ENCODE measurements around the gene SYT5. TPM values are rescaled to one million over a fixed set of nuclear protein-coding genes. Genes with fewer than 3 reads are reported as not detected.

SYT5 gene
- total RNA-seq, 2 donors from 2014 or later = not detected

- no peaks in the 10 kb centered on the region for H3K36me3 ChIP-seq
- H3K27me3 ChIP-seq (replicated peaks; ENCODE audit: insufficient read depth) = no peaks in the 10 kb centered on the region
- TF ChIP-seq CTCF (IDR thresholded peaks at IDR 0.05) = no peak
- no peak overlapping the region for H3K4me3 ChIP-seq
- no peak overlapping the region for H3K27ac ChIP-seq
- DNase-seq (ENCODE audit: low spot score) (no peak), ATAC-seq (ENCODE audit: insufficient number of reproducible peaks, low FRiP score, low read depth) (no peak)
- no peaks in the 10 kb centered on the region for H3K9me3 ChIP-seq
- H3K4me1 ChIP-seq (ENCODE audit: control insufficient read depth in 1 of 2, low read depth in 2 of 2) = no peaks in the 10 kb centered on the region
Measured at GRCh38 chr19:55199620-55200204, 19.6 kb upstream of the SYT5 start.

DNA sequence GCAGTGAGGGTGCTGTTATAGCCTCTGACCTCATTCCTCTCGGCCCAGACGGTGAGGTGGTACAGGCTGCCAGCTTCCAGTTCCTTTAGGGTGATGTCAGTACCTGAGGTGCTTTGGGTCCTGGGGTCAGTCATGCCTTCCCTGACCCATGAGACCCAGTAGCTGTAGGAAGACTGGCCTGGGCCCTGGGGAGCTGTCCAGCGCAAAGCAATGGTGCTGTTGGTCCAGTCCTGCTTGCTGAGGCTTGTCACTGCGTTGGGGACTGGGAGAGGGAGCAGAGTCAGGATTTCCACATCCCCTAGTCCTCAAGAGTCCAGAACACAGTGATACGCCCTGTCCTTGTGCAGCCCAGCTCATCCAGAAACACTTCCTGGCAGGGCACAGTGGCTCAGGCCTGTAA, 18.6 kb upstream of the SYT5 start:
- DNase-seq (ENCODE audit: low spot score) (no peak), ATAC-seq (ENCODE audit: insufficient number of reproducible peaks, low FRiP score, low read depth) (no peak)
- Histone ChIP-seq H3K4me3 (no peak overlapping the region), H3K9me3 (no peaks in the 10 kb centered on the region), H3K4me1 (ENCODE audit: control insufficient read depth in 1 of 2, low read depth in 2 of 2) (no peaks in the 10 kb centered on the region), H3K27ac (no peak overlapping the region), H3K36me3 (no peaks in the 10 kb centered on the region), H3K27me3 (replicated peaks; ENCODE audit: insufficient read depth) (no peaks in the 10 kb centered on the region)
- TF ChIP-seq CTCF (IDR thresholded peaks at IDR 0.05) = no peak

GRCh38 chr19:55197528-55197927, 17.4 kb upstream of the SYT5 start:
- Histone ChIP-seq H3K9me3 (no peaks in the 10 kb centered on the region), H3K27ac (no peak overlapping the region), H3K36me3 (no peaks in the 10 kb centered on the region), H3K27me3 (replicated peaks; ENCODE audit: insufficient read depth) (no peaks in the 10 kb centered on the region), H3K4me3 (no peak overlapping the region), H3K4me1 (ENCODE audit: control insufficient read depth in 1 of 2, low read depth in 2 of 2) (no peaks in the 10 kb centered on the region)
- no peak for TF ChIP-seq CTCF (IDR thresholded peaks at IDR 0.05)
- ATAC-seq (ENCODE audit: insufficient number of reproducible peaks, low FRiP score, low read depth) (no peak), DNase-seq (ENCODE audit: low spot score) (no peak)

DNA sequence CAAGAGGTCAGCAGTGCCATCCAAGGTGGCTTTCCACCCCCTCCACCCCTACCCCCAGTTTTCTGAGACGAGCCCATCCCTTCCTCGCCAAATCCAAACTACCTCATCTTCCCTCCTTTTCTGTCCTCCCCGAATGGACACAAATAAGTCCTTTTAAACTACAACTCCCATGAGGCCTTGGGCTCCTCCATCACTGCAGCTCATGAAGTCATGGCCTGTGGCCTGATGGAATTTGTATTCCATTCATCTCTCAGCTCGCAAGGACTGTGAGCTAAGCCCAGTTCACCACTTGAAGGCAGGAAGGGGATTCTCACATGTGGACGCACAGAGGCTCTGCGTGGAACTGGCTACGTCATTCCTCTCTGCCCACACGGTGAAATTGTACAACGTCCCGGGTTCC, 16.7 kb upstream of the SYT5 start:
- H3K27ac ChIP-seq = no peak overlapping the region
- ATAC-seq (ENCODE audit: insufficient number of reproducible peaks, low FRiP score, low read depth) (no peak), DNase-seq (ENCODE audit: low spot score) (no peak)
- H3K36me3 ChIP-seq = no peaks in the 10 kb centered on the region
- no peaks in the 10 kb centered on the region for H3K9me3 ChIP-seq
- H3K4me3 ChIP-seq = no peak overlapping the region
- H3K27me3 ChIP-seq (replicated peaks; ENCODE audit: insufficient read depth) = no peaks in the 10 kb centered on the region
- TF ChIP-seq CTCF (IDR thresholded peaks at IDR 0.05) = no peak
- H3K4me1 ChIP-seq (ENCODE audit: control insufficient read depth in 1 of 2, low read depth in 2 of 2) = no peaks in the 10 kb centered on the region

- Histone ChIP-seq H3K27ac (no peak overlapping the region), H3K4me1 (ENCODE audit: control insufficient read depth in 1 of 2, low read depth in 2 of 2) (no peaks in the 10 kb centered on the region), H3K27me3 (replicated peaks; ENCODE audit: insufficient read depth) (no peaks in the 10 kb centered on the region), H3K36me3 (no peaks in the 10 kb centered on the region), H3K9me3 (no peaks in the 10 kb centered on the region), H3K4me3 (no peak overlapping the region)
- DNase-seq (ENCODE audit: low spot score) = no peak
- TF ChIP-seq CTCF (IDR thresholded peaks at IDR 0.05) = no peak
- ATAC-seq (ENCODE audit: insufficient number of reproducible peaks, low FRiP score, low read depth) = no peak
Measured at GRCh38 chr19:55193481-55193880, 13.4 kb upstream of the SYT5 start.
